Activated T-cell treated with anti-CD3 and anti-CD28 coated beads for 4 hours (primary cell): Measurements from ENCODE around the gene TTC7B.

Experiments
- DNase-seq: peaks from one replicate; pipeline ENCODE4 v3.0.0-alpha.2; 2020

The TTC7B gene

GRCh38 chr14:90642244-90642717 is 173.9 kb downstream of the TTC7B start:
- DNase-seq, result no peak

GRCh38 chr14:90641615-90642243 is 174.5 kb downstream of the TTC7B start:
- no peak for DNase-seq

GRCh38 chr14:90641168-90641567 is 175.1 kb downstream of the TTC7B start:
- no peak for DNase-seq

GRCh38 chr14:90639641-90640040 is 176.6 kb downstream of the TTC7B start:
- DNase-seq, result no peak

GRCh38 chr14:90632871-90633270 is 183.4 kb downstream of the TTC7B start:
- DNase-seq, result no peak

- no peak for DNase-seq
Measured at GRCh38 chr14:90632451-90632850, 183.8 kb downstream of the TTC7B start.

- no peak for DNase-seq
Measured at GRCh38 chr14:90630171-90630806, 185.9 kb downstream of the TTC7B start.

GRCh38 chr14:90629471-90629870 is 186.8 kb downstream of the TTC7B start:
- DNase-seq, result no peak

- DNase-seq, result no peak
Measured at GRCh38 chr14:90628825-90629224, 187.4 kb downstream of the TTC7B start.

- no peak for DNase-seq
Measured at GRCh38 chr14:90627478-90627877, 188.8 kb downstream of the TTC7B start.

GRCh38 chr14:90626550-90626949 is 189.7 kb downstream of the TTC7B start:
- no peak for DNase-seq

- DNase-seq, result no peak
Measured at GRCh38 chr14:90625445-90625844, 190.8 kb downstream of the TTC7B start.

- DNase-seq, result no peak
Measured at GRCh38 chr14:90624732-90625400, 191.4 kb downstream of the TTC7B start.

GRCh38 chr14:90624227-90624626 is 192.0 kb downstream of the TTC7B start:
- no peak for DNase-seq

- DNase-seq, result no peak
Measured at GRCh38 chr14:90621201-90621600, 195.0 kb downstream of the TTC7B start.

- DNase-seq, result no peak
Measured at GRCh38 chr14:90620568-90621077, 195.6 kb downstream of the TTC7B start.

GRCh38 chr14:90619911-90620310 is 196.3 kb downstream of the TTC7B start:
- DNase-seq, result no peak

GRCh38 chr14:90617961-90618360 is 198.3 kb downstream of the TTC7B start:
- no peak for DNase-seq

GRCh38 chr14:90616881-90617280 is 199.3 kb downstream of the TTC7B start:
- no peak for DNase-seq

GRCh38 chr14:90616313-90616712 is 199.9 kb downstream of the TTC7B start:
- DNase-seq, result no peak

GRCh38 chr14:90615517-90616060 is 200.6 kb downstream of the TTC7B start:
- DNase-seq, result no peak

- no peak for DNase-seq
Measured at GRCh38 chr14:90614696-90615516, 201.3 kb downstream of the TTC7B start.

GRCh38 chr14:90613997-90614396 is 202.2 kb downstream of the TTC7B start:
- DNase-seq, result no peak
